ENCODE data around the gene SUMF1.

DNA sequence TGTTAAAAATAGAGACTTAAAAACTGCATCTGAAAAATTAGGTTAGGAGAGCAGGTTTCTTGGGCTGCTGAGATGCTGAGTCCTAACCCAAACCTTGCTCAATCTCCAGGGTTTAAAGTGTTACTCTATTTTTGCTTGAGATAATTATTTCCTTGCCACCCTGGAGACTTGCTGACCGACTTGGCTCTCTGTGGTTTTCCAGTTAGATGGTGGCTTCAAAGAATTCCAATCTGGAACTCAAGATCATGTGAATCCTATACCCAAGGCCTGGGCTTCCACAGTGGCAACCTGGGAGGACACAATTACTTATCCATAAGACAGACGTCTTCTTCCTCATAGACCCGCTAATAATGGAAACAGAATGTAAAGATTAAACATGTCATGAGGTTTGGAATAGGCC is 47.7 kb downstream of the SUMF1 start:
- TF ChIP-seq, protein P1, sequence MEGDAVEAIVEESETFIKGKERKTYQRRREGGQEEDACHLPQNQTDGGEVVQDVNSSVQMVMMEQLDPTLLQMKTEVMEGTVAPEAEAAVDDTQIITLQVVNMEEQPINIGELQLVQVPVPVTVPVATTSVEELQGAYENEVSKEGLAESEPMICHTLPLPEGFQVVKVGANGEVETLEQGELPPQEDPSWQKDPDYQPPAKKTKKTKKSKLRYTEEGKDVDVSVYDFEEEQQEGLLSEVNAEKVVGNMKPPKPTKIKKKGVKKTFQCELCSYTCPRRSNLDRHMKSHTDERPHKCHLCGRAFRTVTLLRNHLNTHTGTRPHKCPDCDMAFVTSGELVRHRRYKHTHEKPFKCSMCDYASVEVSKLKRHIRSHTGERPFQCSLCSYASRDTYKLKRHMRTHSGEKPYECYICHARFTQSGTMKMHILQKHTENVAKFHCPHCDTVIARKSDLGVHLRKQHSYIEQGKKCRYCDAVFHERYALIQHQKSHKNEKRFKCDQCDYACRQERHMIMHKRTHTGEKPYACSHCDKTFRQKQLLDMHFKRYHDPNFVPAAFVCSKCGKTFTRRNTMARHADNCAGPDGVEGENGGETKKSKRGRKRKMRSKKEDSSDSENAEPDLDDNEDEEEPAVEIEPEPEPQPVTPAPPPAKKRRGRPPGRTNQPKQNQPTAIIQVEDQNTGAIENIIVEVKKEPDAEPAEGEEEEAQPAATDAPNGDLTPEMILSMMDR (IDR thresholded peaks at IDR 0.05; ENCODE audit: low read length) = no peak
- no peak for TF ChIP-seq EZH2 (IDR thresholded peaks at IDR 0.05; ENCODE audit: borderline replicate concordance, low read length)

Measured in OCI-LY1 (cell line).